Lung microvascular endothelial cell (primary cell): ENCODE measurements around the gene MAP2K6. TPM values are rescaled to one million over a fixed set of nuclear protein-coding genes. Genes with fewer than 3 reads are reported as not detected.
"Not testable (repeated sequence)": the region's sequence is repeated elsewhere in the genome, so short reads cannot be mapped to it uniquely, and the experiment has no call there.

Experiments used
- DNase-seq, 2 donors: peaks; one replicate each; pipeline versions ENCODE4 v3.0.0 to v3.0.0-alpha.2; 2010; ENCODE audit warnings: low read depth in 2 of 2
- total RNA-seq: library from RNA; depleted of rRNA; stranded (reverse); fragments of >200 nt; gene quantifications from 2 replicates; pipeline ENCODE4 v1.2.1, GENCODE V29; 2014

Gene MAP2K6
- total RNA-seq, 1 donor from 2014 or later = 2.8 TPM

DNA sequence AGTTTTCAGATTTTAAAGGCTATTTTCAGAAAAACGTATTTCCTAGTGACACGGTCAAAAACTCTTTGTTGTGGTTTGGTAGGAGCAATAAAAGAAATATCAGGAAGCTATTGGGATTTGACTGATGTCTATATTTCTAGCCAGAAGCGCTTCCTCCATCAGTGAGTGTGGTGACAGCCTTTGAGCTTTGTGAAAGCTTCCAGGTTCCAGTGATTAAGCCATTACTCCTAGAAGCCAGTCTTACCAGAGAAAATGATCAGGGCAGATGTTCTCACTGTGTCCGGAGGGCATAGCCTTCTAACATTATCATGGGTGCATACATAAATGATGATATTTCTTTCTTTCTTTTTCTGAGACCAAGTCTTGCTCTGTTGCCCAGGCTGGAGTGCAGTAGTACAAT, 39.6 kb downstream of the MAP2K6 start:
- no peak for DNase-seq

DNA sequence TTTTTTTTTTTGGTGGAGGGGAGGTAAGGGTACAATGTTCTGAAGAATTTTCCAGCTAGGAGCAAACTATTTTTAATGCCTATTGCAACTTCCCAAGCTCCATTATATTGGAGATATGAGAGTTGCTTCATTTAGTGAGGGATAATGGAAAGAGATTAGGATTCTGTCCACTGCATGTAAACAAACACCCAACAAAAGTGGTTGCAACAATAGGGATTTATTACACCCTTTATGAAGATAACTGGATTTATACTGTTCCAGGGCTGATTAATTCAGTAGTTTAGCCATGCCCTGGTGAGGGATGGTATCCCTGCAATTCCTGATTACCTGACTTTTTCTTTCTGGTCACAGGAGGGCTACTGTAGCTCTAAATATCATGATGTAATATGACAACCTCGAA, 40.5 kb downstream of the MAP2K6 start:
- no peak for DNase-seq

DNA sequence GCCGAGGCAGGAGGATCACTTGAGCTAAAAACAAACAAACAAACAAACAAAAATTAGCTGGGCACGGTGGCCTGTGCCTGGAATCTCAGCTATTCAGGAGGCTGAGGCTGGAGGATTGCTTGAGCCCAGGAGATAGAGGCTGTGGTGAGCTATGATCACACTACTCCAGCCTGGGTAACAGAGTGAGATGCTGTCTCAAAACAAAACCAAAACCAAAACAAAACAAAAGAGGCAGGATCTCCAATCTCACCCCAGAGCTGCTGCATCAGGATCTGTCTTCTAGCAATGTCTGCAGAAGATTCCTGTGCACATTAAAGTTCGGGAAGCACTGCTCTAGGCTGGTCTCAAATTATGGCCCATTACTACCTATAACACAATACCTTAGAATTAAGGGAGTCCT, 43.1 kb downstream of the MAP2K6 start:
- no peak for DNase-seq

DNA sequence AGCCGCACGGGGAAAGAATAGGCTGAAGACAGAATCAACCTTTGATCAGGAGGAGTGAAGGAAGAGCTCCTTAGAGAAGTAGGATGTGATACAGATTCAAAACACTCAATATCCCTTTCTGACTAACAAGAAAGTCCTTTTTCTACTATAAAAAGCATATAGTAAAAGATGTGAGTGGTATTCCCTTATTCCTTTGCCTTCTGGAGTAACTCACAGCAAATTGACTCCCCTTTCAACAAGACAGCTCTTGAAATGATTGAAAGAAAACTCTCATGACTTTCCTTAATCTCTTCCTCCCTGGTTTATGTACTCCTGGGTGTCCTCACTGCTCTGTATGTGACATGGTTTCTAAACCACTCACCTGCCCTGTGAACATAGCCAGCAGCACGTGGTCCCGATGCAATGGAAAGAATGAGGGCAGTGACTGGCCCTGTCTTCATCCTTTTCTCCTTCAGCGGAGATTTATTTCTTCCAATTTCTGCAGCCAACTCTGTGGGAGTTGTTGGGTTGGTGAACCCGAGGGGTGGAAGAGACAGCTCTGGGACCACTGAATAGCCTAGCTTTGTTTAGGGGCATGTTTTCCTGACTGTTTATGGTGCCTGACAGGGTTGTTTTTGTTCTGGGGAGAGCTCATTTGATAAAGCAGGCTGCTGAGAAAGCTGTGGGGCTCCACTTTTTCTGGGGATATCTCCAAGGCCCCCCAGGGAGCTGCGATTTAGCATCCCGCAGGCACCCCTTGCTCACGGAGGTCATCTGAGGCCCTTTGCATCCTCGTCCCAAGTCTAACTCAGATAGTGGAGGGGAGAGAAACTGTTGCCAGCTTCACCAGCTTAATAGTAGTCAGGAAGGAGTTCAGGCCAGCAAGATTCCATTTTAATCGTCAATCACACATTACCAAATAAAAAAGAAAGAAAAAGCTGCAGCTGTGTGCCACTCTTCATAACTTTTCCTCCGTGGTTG, 46.7 kb downstream of the MAP2K6 start:
- no peak for DNase-seq

DNA sequence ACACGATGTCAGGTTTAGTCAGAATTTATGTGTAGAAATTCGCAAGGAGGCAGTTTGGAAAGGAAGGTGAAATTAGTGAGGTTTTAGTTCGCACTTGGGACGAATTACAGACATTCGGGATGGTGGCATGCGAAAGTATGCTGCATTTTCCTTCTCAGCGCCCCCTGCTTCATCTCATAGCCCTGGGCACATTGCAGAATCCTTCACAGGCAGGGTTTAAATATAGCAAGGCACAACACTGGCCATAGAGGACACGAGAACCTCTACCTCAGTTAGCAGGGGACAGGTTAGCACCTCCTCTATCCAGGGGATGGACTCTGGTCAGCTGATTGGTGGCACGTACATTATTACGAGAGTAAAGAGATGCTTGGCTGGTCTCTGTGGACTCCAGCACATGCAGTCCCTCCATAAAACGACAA, 47.5 kb downstream of the MAP2K6 start:
- no peak for DNase-seq

DNA sequence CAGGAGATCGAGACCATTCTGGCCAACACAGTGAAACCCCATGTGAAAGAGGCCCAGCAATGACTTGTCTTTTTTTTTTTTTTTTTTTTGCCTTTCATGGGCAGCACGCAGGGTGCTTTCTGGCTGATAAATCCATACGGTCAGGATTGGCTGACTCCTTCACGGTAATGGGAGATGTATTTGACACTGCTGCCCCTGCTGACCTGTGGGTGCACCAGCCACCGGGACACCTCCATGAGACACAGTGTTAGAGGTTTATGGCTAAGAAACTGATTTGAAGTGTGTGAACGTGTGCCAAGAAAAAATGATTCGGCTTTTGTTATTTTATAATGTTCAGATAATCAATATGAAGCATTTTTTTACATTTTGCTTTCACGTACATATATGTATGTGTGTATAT, 48.4 kb downstream of the MAP2K6 start:
- no peak for DNase-seq

DNA sequence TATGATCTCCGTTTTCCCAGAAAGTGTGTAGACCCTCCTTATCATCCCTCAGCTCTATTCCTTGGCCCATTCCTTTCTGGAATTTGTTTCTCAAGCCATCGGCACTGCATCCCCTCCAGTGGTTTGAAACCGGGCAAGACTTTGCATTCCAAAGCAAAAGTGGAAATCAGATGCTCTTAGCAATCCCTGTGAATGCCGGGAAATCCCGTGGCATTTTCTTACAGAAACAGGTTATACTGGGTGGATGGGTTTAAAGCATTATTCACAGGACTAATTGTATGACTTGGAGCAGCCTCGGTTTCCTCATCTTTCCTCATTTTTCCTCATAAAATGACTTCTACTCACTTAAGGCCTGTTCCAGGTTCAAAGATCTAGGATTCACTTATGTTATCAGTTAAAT, 52.0 kb downstream of the MAP2K6 start:
- no peak for DNase-seq

DNA sequence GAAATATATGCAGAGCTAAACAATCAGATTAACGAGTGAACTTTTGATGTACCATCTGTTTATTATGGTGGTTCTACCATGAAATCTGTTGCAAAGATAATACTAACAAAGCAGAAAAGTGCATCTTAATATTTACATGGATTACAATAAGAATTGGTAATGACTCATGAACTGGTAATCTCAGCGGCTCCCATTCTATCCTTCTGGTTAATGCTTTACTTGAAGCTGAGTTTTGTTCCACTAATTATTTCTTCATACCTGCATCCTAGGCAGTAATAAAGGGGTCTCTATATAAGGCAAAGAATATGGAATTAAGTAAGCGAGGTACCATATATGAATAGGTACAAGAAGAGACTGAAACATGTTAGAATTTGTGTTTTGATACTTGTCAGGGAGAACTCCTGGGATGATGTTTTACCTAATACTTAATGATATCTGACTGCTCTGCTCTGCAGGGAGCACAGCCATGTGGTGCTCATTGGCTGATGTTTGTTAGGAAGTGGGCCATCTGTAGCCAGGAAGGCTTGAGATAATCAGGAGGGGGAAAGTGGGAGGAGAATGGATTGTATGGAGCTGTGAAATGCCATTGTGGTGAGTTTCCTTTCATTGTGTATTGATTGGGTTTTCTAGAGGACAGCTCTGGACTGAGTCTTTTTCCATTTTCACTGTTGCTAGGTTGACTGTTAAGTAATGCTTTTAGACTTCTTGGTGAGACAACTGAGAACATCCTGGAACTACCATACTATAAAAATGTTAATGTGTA, 52.6 kb downstream of the MAP2K6 start:
- peak; percentile 88 to 90 for DNase-seq

DNA sequence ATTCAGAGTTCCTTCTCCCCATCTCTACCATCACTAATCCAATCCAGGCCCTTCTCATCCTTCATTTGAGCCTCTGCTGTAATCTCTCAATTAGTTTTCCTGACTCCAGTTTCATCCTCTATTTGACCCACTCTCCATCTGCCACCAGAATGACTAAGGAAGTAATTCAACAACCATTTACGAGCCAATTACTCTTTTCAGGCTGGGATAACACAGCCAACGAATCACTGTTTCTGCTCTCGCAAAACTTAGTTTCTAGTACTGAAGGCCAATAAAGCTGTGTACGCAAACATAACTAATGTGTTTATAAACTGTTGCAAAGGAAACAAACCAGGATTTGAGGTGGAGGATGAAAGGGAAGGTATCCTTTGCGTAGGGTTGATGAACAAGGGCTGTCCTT, 53.7 kb downstream of the MAP2K6 start:
- no peak for DNase-seq

DNA sequence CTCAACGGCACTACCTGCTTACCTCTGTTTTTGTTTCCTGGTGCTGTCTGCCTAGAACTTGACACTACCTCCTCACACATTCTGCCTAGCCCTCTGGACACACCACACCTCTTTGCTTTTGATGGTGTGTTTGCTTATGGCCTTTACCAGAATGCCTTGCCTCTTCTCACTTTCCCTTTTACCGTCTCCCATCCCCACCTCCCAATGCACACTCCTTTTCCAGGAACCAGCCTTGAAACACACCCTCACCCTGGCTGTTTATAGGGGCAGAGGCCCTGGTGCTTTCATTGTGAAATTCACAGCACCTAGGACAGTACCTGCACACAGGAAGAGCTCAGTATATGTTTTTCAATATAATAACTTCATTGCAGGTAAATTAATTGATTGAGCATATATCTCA, 56.2 kb downstream of the MAP2K6 start:
- DNase-seq = no peak

DNA sequence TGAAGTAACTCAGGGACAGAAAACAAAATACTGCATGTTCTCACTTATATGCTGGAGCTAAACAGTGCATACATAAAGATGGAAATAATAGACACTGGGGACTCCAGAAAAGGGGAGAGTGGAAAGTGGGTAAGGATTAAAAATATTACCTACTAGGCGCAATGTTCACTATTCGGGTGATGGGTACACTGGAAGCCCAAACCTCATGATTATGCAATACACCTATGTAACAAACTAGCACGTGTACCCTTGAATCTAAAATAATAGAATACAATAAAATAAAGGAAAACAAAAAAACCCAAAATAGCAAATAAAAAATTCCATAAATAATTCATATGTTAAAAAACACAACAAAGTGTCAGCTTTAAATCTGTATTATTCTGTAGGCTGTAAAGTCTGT, 56.9 kb downstream of the MAP2K6 start:
- no peak for DNase-seq

DNA sequence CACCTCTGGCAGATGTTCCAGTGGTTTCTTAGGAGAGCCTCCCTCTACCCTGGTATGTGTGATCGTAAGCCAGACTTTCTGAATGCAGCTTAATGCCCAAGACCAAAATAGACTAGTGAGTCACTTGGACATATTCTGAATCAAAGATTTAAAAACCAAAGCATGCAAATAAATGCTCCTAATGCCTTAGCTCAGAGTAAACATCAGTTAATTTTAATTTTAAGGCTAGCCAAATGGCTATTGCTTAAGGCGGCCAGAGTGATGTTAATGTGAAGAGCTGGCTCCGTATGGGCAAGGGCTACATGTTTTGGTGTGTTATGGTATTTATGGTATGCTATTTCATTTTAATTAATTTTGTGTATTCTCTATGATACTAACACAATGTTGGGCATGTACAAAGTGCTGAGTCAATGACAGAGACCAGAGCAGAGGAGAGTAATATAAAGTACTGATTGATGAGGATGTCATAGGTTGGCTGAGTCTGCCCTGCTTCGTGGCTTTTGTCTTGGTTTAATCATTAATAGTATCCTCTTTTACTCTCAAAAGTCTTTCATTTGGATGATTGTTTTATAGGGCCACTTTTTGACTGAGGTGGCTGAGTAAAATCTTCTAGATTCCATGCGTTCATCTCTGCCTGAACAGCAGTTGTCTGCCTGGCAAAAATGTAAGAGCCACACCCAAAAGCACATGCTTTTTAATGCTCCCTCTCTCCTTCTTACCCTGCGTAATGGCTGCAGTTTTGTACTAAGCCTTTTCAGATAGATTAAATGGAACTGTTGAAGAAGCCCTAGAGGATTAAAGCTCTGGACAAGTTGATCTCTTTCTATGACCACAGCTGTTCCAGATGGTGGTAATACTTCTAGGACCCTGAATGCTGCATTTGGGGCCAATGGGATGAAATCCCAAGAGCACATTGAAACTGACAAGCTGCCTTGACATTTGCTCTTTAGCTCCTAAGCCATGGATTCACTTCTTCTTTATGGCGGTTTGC, 59.6 kb downstream of the MAP2K6 start:
- no peak for DNase-seq

DNA sequence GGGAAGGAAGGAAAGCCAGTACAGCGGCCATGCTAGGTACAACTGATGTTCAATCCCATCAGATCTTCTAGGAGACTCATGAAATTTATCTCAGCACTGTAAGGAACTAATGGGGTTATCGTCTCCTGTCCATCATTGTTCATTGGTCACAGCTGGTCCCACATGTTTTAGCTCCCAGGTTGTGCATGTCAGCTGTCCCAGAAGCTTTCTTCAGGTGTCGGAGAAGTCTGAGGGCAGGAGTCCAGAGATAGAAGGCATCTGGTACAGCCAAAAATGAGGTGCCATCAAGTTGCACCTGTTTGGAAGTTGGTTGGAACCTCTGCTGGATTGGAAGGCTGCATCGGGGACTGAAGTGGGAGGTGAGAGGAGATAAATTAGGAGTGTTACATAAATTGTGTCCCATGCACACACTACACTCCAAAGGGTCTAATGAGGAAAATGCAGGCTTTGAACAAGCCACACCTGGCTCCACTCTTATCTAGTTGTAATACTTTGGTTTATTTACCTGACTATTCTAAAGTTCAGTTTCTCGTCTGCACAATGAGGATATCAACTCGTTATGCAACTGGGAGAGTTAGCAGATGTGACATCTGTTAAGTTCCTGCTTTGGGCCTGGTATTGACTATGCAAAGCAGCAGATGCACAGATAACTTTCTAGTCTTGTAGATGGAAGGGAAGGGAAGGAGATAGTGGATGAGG, 62.9 kb downstream of the MAP2K6 start:
- DNase-seq = no peak

DNA sequence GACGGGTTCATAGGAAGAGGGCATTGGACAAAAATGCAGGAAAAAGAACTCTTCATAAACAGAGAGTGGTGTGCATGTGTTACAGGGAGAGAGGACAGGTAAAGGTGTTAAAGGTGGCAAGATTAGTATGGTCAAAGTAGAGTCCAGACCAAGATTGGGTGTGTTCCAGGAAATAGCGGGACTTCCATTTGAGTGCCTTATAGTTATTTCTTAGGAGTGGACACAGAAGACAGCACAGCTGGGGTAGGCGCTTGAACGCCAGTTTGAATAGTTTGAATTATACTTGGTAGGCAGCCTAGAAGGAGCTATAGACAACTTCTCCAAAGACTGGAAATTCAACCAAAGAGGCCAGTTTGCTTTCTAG, 63.4 kb downstream of the MAP2K6 start:
- DNase-seq = no peak

DNA sequence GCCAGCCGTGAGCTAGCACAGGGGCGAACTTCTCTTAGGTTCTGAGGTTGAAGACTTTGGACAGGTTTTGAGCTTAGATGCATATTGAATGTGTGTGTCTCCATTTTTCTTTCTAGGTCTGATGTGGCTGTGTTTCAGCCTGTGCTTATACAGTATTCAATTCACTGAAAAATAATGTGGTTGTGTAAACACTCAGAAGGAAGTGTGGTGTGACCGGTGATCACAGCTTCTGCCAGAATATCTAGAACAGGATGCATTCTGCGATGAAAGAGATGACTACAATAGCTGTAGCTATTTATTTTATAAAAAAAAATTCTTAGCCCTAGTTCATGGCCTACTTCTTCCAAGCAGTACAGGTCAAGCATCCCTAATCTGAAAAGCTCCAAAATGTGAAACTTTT, 64.4 kb downstream of the MAP2K6 start:
- peak; percentile 17 to 34 for DNase-seq

DNA sequence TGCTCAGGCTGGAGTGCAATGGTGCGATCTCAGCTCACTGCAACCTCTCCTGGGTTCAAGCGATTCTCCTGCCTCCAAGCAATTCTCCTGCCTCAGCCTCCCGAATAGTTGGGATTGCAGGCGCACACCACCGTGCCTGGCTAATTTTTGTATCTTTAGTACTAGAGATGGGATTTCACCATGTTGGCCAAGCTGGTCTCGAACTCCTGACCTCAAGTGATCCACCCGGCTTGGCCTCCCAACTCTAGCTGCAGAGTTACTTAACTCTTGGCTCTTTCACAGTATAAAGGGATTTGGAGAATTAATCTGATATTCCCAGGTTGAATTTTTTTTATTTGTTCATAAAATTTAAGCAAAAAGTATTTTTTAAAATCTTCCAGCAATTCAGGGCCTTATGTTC, 65.3 kb downstream of the MAP2K6 start:
- DNase-seq = not testable (repeated sequence)

DNA sequence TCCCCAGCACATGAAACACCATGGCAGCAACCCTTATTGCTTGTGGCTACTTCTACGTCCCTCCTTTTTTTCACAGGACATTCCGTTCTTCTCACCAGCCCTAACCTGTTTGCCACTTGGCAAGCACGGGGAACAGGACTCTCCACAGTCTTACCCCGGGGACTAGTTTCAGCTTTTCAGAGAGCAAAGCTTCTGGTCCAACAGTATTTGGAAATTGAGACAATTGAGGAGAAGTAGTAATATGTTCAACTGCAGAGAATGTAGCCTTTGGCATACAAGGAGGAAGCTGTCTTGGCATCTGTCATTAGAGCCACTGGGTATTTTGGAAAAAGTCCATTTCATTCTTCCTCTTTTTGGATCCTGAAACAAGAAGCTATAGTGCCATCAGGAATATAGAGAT, 65.7 kb downstream of the MAP2K6 start:
- DNase-seq = peak in 1 of 2 donors; percentile 34

DNA sequence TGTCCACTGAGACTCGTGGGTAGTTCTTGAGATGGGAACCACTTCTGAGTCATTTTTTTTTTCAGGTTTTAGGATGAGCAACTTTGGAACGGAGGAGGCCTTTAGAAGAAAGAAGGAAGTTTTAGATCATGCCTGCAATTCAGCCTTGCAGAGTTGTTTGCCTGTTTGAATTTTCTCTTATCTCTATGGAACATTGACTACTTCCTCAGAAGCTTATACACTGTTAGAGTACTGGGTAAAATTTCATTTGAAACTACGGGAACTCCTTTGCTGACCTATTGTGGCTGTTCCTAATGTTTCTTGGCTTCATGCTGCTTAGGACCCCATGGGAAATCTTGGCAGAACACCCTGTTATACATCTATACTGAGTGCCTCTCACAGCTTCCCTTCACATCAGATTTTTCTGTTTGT, 70.8 kb downstream of the MAP2K6 start:
- no peak for DNase-seq

DNA sequence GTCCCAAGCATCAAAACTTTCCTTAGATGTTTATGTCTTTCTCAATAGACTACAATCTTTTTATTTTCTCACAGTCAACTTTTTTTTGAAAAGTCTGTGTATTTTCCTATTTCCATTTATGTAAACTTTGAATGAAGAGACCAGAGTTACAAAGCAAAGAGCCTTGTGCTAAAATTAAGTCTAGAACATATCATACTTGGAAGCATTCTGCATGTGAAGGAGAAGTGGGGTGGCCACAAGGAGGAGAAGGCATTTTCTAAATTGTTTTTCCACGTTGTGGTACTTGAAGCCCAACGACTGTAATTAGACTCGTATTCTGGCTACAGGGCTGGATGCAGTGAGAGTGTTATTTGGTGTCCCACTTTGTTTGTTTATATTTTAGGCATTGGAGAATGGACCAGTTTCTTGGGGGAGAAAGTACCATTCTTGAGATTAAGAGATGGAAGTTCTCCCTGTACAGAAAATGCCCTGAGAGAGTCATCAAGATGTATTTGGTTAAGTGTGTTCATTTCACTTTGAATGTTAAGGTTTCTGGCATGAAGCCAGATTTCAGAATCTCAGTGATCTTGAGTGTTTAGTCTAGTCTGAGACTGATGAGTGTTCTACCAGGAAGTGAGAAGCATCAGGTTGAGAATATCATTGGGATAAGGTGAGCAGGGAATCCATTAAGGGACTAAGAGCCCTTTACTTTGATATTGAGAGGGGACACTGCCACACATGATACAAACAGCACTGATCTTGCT, 71.6 kb downstream of the MAP2K6 start:
- DNase-seq = peak in 1 of 2 donors; percentile 31
